ENCODE measurements around the gene KCNK3. TPM values are rescaled to one million over a fixed set of nuclear protein-coding genes. Genes with fewer than 3 reads are reported as not detected.

The KCNK3 gene
- total and polyA plus RNA-seq, 2 experiments from 2014 or later = not detected

DNA sequence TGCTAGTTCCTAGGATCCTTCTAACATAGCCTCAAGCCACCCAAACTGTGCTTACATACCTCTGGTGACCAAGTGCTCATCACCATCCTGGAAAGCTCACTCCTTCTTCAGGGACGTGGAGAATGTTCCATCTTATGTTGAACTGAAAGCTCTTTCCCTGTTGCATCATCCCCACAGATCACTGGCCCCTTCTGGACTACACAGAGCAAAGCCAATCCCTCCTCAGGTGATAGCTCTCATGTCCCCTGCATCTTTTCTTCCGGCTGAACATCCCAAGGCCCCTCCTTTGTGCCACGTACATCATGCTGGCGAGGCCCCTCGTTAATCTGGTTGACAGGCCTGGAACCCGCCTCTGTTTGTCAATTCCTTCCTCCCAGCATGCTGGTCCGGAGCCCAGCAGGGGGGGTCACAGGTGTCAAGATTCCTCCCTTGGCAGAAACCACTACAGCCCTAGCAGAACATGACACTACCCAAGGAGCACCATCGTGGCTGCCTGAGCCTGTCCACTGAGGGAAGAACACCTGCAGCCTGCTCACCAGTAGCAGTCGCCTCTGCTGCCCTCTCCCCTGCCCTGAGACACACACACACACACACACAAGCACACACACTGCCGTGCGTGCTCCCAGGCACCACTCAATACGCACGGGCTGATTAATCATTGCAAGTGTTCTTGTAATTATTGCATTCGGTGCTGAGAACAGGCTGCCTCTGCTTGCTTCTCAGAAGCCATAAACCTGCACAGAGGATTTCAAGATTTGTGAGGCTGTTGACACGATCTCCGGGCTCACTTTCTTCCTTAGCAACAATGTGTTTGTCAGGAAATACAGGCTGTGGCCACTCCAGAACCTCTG lies 6.3 kb upstream of the KCNK3 start:
- no peak overlapping the region for H3K4me2 ChIP-seq (ENCODE audit: unreplicated experiment)
- H3K36me3 ChIP-seq (ENCODE audit: low read depth) = no peaks in the 10 kb centered on the region
- H3K9ac ChIP-seq = no peak overlapping the region
- H3F3A ChIP-seq (ENCODE audit: insufficient read depth) = no peaks in the 10 kb centered on the region
- H3K79me2 ChIP-seq (ENCODE audit: insufficient read depth) = no peaks in the 10 kb centered on the region
- H3K9me2 ChIP-seq (ENCODE audit: insufficient read depth) = no peaks in the 10 kb centered on the region
- H3K27ac ChIP-seq = no peak overlapping the region
- H3K4me3 ChIP-seq = no peak overlapping the region
- H3K4me1 ChIP-seq (ENCODE audit: insufficient read depth) = no peaks in the 10 kb centered on the region
- peaks cover 58% of the 10 kb centered on the region for H3K27me3 ChIP-seq (replicated peaks; ENCODE audit: insufficient read depth)
- H2AFZ ChIP-seq = no peak overlapping the region
- TF ChIP-seq EZH2 (IDR thresholded peaks at IDR 0.05; ENCODE audit: insufficient read depth, poor library complexity, severe bottlenecking) = no peak
- no peak for TF ChIP-seq EZH2phosphoT487 (IDR thresholded peaks at IDR 0.05; ENCODE audit: insufficient read depth, low read depth)
- DNase-seq = no peak
- no peaks in the 10 kb centered on the region for H3K9me3 ChIP-seq (ENCODE audit: low read depth)
- in situ Hi-C loops (cut with MboI) = no loop called here
- no peaks in the 10 kb centered on the region for H4K20me1 ChIP-seq (ENCODE audit: insufficient read depth)
- WGBS, 2 experiments (ENCODE audit: low coverage in 1 of 2, low lambda C conversion rate in 2 of 2, missing lambda C conversion rate in 2 of 2) = 2 to 3% methylated on average over 16 of the region's 16 CpGs

GRCh38 chr2:26687328-26687727 lies 5.2 kb upstream of the KCNK3 start:
- 67 to 70% methylated on average over 4 of the region's 4 CpGs for WGBS, 2 experiments (ENCODE audit: low coverage in 1 of 2, low lambda C conversion rate in 2 of 2, missing lambda C conversion rate in 2 of 2)

GRCh38 chr2:26687801-26688200 lies 4.7 kb upstream of the KCNK3 start:
- no peak for DNase-seq
- Histone ChIP-seq H3K9me3 (ENCODE audit: low read depth) (no peaks in the 10 kb centered on the region), H3K9ac (no peak overlapping the region), H3K27me3 (replicated peaks; ENCODE audit: insufficient read depth) (peaks cover 65% of the 10 kb centered on the region), H4K20me1 (ENCODE audit: insufficient read depth) (no peaks in the 10 kb centered on the region), H3K36me3 (ENCODE audit: low read depth) (no peaks in the 10 kb centered on the region), H2AFZ (no peak overlapping the region), H3K79me2 (ENCODE audit: insufficient read depth) (no peaks in the 10 kb centered on the region), H3K9me2 (ENCODE audit: insufficient read depth) (no peaks in the 10 kb centered on the region), H3K4me1 (ENCODE audit: insufficient read depth) (no peaks in the 10 kb centered on the region), H3K27ac (no peak overlapping the region), H3K4me2 (ENCODE audit: unreplicated experiment) (no peak overlapping the region), H3F3A (ENCODE audit: insufficient read depth) (no peaks in the 10 kb centered on the region), H3K4me3 (no peak overlapping the region)
- TF ChIP-seq EZH2phosphoT487 (IDR thresholded peaks at IDR 0.05; ENCODE audit: insufficient read depth, low read depth) (no peak), EZH2 (IDR thresholded peaks at IDR 0.05; ENCODE audit: insufficient read depth, poor library complexity, severe bottlenecking) (no peak)
- 29 to 34% methylated on average over 5 of the region's 5 CpGs for WGBS, 2 experiments (ENCODE audit: low coverage in 1 of 2, low lambda C conversion rate in 2 of 2, missing lambda C conversion rate in 2 of 2)
- in situ Hi-C loops (cut with MboI) = no loop called here

More at GRCh38 chr2:26687328-26687727, 5.2 kb upstream of the KCNK3 start:
- H3K27me3 ChIP-seq (replicated peaks; ENCODE audit: insufficient read depth) = peaks cover 66% of the 10 kb centered on the region
- H3K9me2 ChIP-seq (ENCODE audit: insufficient read depth) = no peaks in the 10 kb centered on the region
- H3K79me2 ChIP-seq (ENCODE audit: insufficient read depth) = no peaks in the 10 kb centered on the region
- H3K4me1 ChIP-seq (ENCODE audit: insufficient read depth) = no peaks in the 10 kb centered on the region
- in situ Hi-C loops (cut with MboI) = no loop called here
- H3K9me3 ChIP-seq (ENCODE audit: low read depth) = no peaks in the 10 kb centered on the region
- no peak overlapping the region for H2AFZ ChIP-seq
- H3K27ac ChIP-seq = no peak overlapping the region
- no peak for DNase-seq
- H3K4me3 ChIP-seq = no peak overlapping the region
- H3K9ac ChIP-seq = no peak overlapping the region
- no peak for TF ChIP-seq EZH2 (IDR thresholded peaks at IDR 0.05; ENCODE audit: insufficient read depth, poor library complexity, severe bottlenecking)
- TF ChIP-seq EZH2phosphoT487 (IDR thresholded peaks at IDR 0.05; ENCODE audit: insufficient read depth, low read depth) = no peak
- no peaks in the 10 kb centered on the region for H3F3A ChIP-seq (ENCODE audit: insufficient read depth)
- H3K4me2 ChIP-seq (ENCODE audit: unreplicated experiment) = no peak overlapping the region
- no peaks in the 10 kb centered on the region for H3K36me3 ChIP-seq (ENCODE audit: low read depth)
- H4K20me1 ChIP-seq (ENCODE audit: insufficient read depth) = no peaks in the 10 kb centered on the region

DNA sequence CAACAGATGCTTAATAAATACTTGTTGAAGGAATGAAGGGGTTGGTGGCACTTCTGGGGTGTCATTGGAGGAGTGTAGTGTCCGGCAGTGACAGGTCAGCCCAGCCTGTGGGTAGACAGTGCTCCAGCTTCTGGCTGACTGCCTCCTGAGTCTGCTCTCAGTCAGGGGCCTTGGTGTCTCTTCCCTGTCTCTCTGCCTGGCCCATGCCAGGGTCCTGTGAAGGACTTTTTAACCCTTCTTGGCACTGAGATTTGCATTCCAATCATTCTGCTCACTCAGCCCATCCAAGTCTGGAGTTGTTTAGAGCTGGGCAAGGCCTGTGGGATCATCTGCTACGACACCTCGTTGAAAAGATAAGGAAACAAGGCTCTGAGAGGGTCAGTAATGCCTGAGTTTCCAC lies 1.4 kb upstream of the KCNK3 start:
- Histone ChIP-seq H2AFZ (no peak overlapping the region), H4K20me1 (ENCODE audit: insufficient read depth) (no peaks in the 10 kb centered on the region), H3K79me2 (ENCODE audit: insufficient read depth) (no peaks in the 10 kb centered on the region), H3K27ac (no peak overlapping the region), H3K9ac (no peak overlapping the region), H3F3A (ENCODE audit: insufficient read depth) (0 out of 2 replicates have a peak, but pooled peaks cover 6% of the 10 kb centered on the region), H3K27me3 (replicated peaks; ENCODE audit: insufficient read depth) (peaks cover 53% of the 10 kb centered on the region), H3K9me3 (ENCODE audit: low read depth) (no peaks in the 10 kb centered on the region), H3K9me2 (ENCODE audit: insufficient read depth) (no peaks in the 10 kb centered on the region), H3K36me3 (ENCODE audit: low read depth) (no peaks in the 10 kb centered on the region), H3K4me2 (ENCODE audit: unreplicated experiment) (no peak overlapping the region), H3K4me3 (no peak overlapping the region), H3K4me1 (ENCODE audit: insufficient read depth) (peaks cover 4% of the 10 kb centered on the region)
- in situ Hi-C loops (cut with MboI) = no loop called here
- 15 to 22% methylated on average over 3 of the region's 3 CpGs for WGBS, 2 experiments (ENCODE audit: low coverage in 1 of 2, low lambda C conversion rate in 2 of 2, missing lambda C conversion rate in 2 of 2)
- TF ChIP-seq EZH2 (IDR thresholded peaks at IDR 0.05; ENCODE audit: insufficient read depth, poor library complexity, severe bottlenecking) = no peak
- TF ChIP-seq EZH2phosphoT487 (IDR thresholded peaks at IDR 0.05; ENCODE audit: insufficient read depth, low read depth) = no peak
- no peak for DNase-seq
